Measurements from ENCODE around the gene DRD5.
"Not testable (repeated sequence)": the region's sequence is repeated elsewhere in the genome, so short reads cannot be mapped to it uniquely, and the experiment has no call there.

Gene DRD5

DNA sequence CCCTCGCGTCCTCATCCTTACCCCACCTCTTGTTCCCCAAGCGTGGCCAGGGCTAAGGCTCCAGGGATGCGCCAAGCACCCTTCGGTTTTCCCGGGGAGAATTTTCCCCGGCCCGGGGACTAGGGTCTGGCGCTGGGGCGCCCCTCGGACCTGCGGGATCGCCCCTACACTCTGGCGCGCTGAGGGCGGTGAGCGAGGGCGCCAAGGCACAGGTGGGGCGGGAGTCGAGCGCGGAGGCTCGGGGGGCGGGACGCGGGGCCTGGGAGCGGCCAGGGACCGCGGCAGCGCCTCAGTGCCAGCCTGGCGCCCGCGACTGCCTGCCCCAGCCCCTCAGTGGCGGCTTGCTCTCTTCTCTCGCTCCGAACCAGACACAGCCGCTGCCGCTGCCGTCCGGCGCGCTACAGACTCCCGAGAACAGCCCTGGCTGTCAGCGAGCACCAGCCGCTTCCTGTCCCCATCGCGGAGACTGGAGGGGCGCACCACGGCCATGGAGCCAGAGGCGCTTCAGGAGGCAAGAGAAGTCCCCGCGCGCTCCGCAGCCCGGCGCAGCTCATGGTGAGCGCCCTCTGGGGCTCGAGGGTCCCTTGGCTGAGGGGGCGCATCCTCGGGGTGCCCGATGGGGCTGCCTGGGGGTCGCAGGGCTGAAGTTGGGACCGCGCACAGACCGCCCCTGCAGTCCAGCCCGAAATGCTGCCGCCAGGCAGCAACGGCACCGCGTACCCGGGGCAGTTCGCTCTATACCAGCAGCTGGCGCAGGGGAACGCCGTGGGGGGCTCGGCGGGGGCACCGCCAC is at the start of gene DRD5:
DRD5 (plus strand) TSS at position 292 of the 793 bp plus-strand sequence; CDS start at position 688, 396 bp downstream.
- DNase-seq (ENCODE audit: low spot score): no peak

GRCh38 chr4:9732256-9732655 is 49.2 kb upstream of the DRD5 start:
- DNase-seq (ENCODE audit: low spot score): not testable (repeated sequence)

- DNase-seq (ENCODE audit: low spot score): no peak
Observed at GRCh38 chr4:9735515-9735914, 45.9 kb upstream of the DRD5 start.

DNA sequence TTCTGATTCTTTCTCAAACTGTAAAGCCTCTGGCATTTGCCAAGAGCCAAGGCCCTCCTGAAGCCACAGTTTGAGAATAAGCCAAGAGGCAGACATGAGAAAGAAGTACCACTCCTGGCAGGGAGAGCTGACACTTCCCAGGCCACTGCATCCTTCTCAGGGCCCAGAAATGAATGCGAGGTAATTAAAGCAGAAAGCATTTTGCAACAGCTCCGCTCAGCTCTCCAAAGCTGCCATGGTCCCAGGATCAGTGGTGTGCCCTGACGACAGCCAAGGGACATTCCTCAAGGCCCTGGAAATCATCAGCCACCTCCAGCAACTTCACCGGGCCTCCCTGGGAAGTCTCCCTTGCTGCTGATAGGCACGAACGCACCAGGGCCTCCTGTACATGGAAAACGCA is 44.2 kb upstream of the DRD5 start:
- DNase-seq (ENCODE audit: low spot score): not testable (repeated sequence)

DNA sequence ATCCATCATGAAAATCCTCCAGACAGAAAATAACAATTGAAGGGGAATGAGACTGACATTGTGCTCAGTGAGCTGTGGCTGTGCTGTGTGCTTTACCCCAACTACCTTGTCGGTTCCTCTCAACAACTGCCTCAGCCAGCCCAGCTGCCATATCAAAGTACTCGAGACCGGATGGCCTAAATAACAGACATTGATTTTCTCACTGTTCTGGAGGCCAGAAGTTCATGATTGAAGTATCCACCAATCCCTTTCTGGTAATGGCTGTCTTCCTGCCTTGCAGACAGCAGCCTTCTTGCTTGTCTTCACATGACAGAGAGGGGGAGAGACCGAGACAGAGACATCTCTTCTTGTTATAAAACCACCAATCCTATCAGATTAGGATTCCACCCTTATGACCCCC is 37.6 kb upstream of the DRD5 start:
- DNase-seq (ENCODE audit: low spot score): not testable (repeated sequence)

DNA sequence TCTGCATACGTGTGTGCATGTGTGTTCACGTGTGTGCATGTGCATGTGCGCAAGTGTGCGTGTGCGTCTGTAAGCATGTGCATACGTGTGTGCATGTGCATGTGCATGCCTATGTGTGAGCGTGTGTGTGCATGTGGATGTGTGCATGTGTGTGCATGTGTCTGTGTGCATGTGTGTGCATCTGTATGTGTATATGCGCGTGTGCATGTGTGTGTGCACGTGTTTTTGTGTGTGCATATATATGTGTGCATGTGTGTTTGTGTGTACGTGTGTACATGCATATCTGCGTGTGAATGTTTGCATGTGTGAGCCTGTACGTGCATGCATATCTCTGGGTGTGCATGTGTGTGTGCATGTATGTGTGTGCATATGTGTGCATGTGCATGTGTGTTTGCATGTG is 35.7 kb upstream of the DRD5 start:
- no peak for DNase-seq (ENCODE audit: low spot score)

DNA sequence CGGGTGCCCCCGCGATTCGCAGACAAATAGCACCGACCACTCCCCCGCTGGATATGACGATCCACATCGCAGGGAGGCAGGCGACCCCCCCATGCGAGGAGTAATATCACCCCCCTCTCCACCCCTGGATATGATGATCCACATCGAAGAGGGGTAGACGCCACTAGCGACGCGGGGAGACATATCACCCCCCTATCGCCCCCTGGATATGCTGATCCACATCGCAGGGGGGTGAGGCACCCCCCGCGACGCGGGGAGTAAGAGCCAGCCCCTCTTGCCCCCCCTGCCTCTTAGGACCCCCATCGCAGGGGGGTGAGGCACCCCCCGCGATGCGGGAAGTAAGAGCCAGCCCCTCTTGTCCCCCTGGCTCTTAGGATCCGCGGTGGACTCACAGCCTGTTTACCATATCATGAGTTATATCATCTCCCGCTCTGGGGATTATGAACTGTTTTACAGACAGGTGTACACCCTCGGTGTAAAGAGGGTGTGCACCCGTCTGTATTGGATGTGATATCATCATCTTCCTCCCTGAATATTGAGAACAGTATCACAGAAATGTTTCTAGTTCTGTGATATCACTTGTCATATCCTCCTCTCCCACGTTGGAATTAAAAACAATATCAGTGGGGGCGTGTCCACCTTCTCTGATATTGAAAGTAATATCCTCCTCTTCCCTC is 22.7 kb upstream of the DRD5 start:
- DNase-seq (ENCODE audit: low spot score): no peak

DNA sequence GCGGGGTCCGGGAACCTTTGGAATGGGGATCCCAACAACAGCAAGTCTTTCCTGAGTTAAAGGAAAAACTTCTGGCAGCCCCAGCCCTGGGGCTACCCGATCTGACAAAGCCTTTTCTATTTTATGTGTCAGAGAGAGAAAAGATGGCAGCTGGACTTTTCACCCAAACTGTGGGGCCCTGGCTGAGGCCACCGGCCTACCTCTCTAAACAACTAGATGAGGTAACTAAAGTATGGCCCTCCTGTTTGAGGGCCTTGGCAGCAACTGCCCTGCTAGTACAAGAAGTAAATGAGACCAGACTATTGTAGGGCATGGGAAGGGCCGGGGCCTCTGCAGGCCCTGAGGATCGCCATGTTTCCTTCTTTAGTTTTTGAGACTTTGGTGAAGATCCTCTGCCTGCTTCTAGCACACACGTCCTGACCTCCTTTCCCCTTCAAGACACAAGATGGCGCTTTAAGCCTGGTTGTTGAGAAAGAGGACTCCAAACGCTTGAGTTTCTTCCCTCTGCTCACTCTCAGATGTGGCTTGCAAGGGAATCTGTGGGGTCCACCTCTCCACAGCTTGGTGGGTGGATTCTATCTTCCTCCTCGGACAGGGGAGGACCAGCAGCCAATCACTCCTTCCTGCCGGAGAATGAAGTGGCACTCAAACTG is 18.5 kb upstream of the DRD5 start:
- DNase-seq (ENCODE audit: low spot score): peak; percentile 4

GRCh38 chr4:9764155-9764696 is 17.2 kb upstream of the DRD5 start:
- DNase-seq (ENCODE audit: low spot score): no peak

GRCh38 chr4:9765091-9765490 is 16.3 kb upstream of the DRD5 start:
- DNase-seq (ENCODE audit: low spot score): no peak

DNA sequence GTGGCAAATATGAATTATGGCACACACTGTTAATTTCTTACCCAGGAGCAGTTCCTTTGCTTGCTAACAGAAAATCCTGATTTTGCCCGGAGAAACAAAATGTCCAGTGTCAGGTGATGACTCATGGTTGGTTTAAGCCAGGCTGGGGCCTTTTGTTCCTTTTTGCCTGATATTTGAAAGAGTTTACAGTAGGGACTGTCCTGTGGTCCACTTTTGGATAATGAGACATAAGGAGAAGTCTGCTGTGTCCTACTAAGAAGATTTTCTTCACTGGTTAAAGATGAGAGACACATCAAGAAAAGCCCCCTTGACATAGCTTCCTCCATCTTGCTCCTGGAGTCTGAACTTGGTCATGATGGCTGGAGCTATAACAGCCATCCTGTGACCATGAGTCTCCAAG is 12.1 kb upstream of the DRD5 start:
- DNase-seq (ENCODE audit: low spot score): no peak

DNA sequence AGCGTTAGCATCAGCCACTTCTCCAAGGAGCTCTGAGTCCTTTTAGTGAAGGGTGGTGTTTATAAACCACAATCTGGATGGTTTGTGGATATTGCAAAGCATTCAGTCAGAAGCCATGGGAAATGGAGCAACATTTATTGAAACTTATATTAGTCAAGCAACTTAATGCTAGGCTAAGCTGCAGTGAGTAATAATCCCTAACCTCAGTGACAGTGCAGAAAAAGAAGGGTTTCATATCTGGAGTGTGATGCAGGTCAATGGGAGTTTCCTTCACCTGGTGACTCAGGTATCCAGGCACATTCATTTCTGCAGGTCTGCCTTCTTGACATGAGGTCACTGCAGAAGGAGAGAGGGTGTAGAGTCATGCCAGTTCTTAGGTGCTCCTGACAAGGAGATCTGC is 10.4 kb upstream of the DRD5 start:
- no peak for DNase-seq (ENCODE audit: low spot score)

DNA sequence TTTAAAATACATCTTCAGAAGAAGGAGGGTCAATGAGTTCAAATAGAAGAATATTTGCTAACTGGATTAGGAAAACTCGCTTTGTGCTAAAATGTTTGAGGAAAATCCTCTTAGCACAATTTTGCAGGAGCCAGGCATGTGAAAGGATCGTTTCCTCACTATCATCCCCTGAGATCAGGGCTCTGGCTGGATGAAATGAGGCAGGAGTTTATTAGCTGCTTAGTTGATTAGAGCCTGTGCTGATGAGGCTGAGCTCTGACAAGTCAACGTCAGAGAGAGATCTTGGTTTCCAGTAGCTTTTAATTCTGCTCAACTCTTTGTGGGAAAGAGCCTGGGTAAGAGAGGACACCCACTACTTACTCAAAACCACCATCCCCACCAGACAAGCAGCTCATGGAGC is 8.0 kb upstream of the DRD5 start:
- DNase-seq (ENCODE audit: low spot score): no peak

DNA sequence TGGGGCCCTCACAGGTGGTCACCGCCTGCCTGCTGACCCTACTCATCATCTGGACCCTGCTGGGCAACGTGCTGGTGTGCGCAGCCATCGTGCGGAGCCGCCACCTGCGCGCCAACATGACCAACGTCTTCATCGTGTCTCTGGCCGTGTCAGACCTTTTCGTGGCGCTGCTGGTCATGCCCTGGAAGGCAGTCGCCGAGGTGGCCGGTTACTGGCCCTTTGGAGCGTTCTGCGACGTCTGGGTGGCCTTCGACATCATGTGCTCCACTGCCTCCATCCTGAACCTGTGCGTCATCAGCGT is 652 bp downstream of the DRD5 start:
- no peak for DNase-seq (ENCODE audit: low spot score)

- DNase-seq (ENCODE audit: low spot score): not testable (repeated sequence)
Observed at GRCh38 chr4:9785891-9786290, 4.5 kb downstream of the DRD5 start.

GRCh38 chr4:9792381-9792780 is 10.9 kb downstream of the DRD5 start:
- no peak for DNase-seq (ENCODE audit: low spot score)

DNA sequence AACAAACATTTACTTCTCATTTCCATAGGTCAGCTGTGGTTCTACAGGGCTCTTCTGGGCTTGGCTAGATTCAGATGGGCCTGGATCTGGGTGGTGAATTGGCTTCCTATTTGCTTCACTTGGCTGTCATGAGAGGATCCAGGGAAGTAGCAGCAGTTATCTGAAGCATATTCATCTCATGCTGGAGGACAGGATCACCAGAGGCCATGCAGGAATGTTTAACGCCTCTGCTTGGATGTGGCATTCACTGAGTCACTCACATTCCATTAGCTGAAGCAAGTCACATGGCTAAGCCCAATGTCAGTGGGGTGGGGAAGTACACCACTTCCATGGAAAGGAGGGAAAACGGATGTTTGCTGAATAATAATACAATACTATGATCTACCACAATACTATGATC is 15.2 kb downstream of the DRD5 start:
- not testable (repeated sequence) for DNase-seq (ENCODE audit: low spot score)

DNA sequence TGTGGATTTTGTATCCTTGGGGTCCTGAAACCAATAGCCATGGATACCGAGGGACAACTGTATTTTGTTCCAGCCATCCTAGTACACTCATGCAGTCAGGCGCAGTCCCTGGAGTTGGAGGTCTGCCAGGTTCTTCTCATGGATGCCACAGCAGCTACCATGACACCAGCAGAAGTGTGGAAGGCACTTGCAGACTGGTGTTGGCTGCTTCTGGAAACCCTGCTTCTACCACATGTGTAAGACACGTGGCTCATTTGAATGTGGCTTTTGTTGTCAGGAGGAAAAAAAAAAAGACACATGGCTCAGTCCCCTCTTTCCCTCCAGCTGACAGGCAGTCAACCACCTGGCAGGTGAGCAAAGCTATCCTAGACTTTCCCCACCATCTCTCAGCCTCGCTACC is 19.4 kb downstream of the DRD5 start:
- DNase-seq (ENCODE audit: low spot score): no peak

DNA sequence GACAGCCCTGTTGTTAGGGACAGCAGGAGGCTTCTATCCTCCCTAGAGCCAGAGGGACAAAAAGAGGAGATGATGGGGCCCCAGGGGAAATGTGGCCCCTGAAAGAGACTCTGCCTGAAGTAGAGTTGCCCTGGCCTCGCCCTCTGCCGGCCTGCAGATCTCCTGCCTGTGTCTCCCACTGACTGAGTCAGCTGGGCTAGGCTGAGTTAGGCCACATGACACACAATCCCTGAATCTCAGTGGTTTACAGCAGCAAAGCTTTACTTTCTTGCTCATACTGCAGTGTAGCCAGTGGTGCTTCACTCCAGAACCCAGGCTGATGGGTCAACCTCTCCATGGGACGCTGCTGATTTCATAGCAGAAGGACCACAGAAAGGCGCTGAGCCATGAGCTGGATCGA is 23.5 kb downstream of the DRD5 start:
- DNase-seq (ENCODE audit: low spot score): no peak

GRCh38 chr4:9808077-9808476 is 26.6 kb downstream of the DRD5 start:
- no peak for DNase-seq (ENCODE audit: low spot score)

GRCh38 chr4:9811806-9812205 is 30.4 kb downstream of the DRD5 start:
- no peak for DNase-seq (ENCODE audit: low spot score)

- no peak for DNase-seq (ENCODE audit: low spot score)
Observed at GRCh38 chr4:9812501-9813340, 31.3 kb downstream of the DRD5 start.

All from hematopoietic multipotent progenitor cell treated with erythropoietin and hydrocortisone succinate and interleukin-3 and kit ligand, for 15 days (in vitro differentiated cells).